CD4-positive, alpha-beta T cell (primary cell): Measurements from ENCODE around the gene ACE. TPM values are rescaled to one million over a fixed set of nuclear protein-coding genes. Genes with fewer than 3 reads are reported as not detected.
"Not testable (repeated sequence)": the region's sequence is repeated elsewhere in the genome, so short reads cannot be mapped to it uniquely, and the experiment has no call there.

ENCODE experiments used
- ATAC-seq: fragments of 200-7000 bp; cut with Tn5 transposase; one replicate; pipeline ENCODE4 v1.10.0; 2022; ENCODE audit warnings: mild to moderate bottlenecking; ENCODE audit not compliant: poor library complexity
- CTCF ChIA-PET: fragments of 350-600 bp; sonication (Branson Sonifier 250); formaldehyde crosslinking; loops from one replicate; lab custom pipeline; 2021; ENCODE audit warnings: antibody characterized with exemption, inconsistent platforms; lab: Charles Lee
- POLR2A ChIA-PET: fragments of 350-600 bp; sonication (Branson Sonifier 250); formaldehyde crosslinking; loops from one replicate; lab custom pipeline; 2021; ENCODE audit warnings: antibody characterized with exemption, inconsistent platforms; lab: Charles Lee
- DNase-seq, 14 experiments: peaks; one replicate each; pipeline ENCODE4 v3.0.0-alpha.2; 2013 to 2020; ENCODE audit warnings: mixed read lengths in 2 of 14
- H3K27ac ChIP-seq, 2 donors: one replicate each; pipeline versions ENCODE4 v1.5.1 to v1.7.0; 2013; ENCODE audit warnings: low read length in 2 of 2, low read depth in 1 of 2, mild to moderate bottlenecking in 1 of 2
- H3K27me3 ChIP-seq, 2 experiments: 1 replicate in 1 of 2; 2 replicates in 1 of 2; pipeline versions ENCODE4 v1.6.1 to v1.7.0; 2013; ENCODE audit warnings: low read length in 2 of 2, control low read depth in 1 of 2, mild to moderate bottlenecking in 1 of 2, moderate library complexity in 1 of 2; ENCODE audit not compliant: insufficient read depth in 2 of 2, control insufficient read depth in 1 of 2
- H3K36me3 ChIP-seq: one replicate; pipeline ENCODE4 v1.6.1; 2013; ENCODE audit warnings: low read length, control low read depth; ENCODE audit not compliant: insufficient read depth
- H3K4me1 ChIP-seq: one replicate; pipeline ENCODE4 v1.6.1; 2013; ENCODE audit warnings: low read length, control low read depth; ENCODE audit not compliant: insufficient read depth
- H3K4me3 ChIP-seq: one replicate; pipeline ENCODE4 v1.5.1; 2013; ENCODE audit warnings: mild to moderate bottlenecking, low read length, moderate library complexity
- H3K9me3 ChIP-seq, 2 experiments: 1 replicate in 1 of 2; 2 replicates in 1 of 2; pipeline versions ENCODE4 v1.6.1 to v1.7.0; 2013; ENCODE audit warnings: low read length in 2 of 2, mild to moderate bottlenecking in 2 of 2, control low read depth in 1 of 2, moderate library complexity in 1 of 2; ENCODE audit not compliant: control insufficient read depth in 1 of 2, insufficient read depth in 1 of 2
- H3K27ac Mint-ChIP-seq: one replicate; pipeline ENCODE4 v1.8.0; 2020; ENCODE audit warnings: mixed read lengths
- H3K27me3 Mint-ChIP-seq: one replicate; pipeline ENCODE4 v1.8.0; 2021; ENCODE audit warnings: mixed read lengths
- H3K36me3 Mint-ChIP-seq: one replicate; pipeline ENCODE4 v1.8.0; 2021; ENCODE audit warnings: low read depth, mixed read lengths
- H3K4me1 Mint-ChIP-seq: one replicate; pipeline ENCODE4 v1.8.0; 2021; ENCODE audit warnings: low read depth, mixed read lengths
- H3K4me3 Mint-ChIP-seq: one replicate; pipeline ENCODE4 v1.8.0; 2020; ENCODE audit warnings: mild to moderate bottlenecking, mixed read lengths
- H3K9me3 Mint-ChIP-seq: one replicate; pipeline ENCODE4 v1.8.0; 2020; ENCODE audit warnings: mixed read lengths
- intact Hi-C, 2 experiments: fragments of 100-400 bp; cut with DNase I in 1 of 2; cut with micrococcal nuclease in 1 of 2; formaldehyde crosslinking; loops; one replicate each; pipeline versions ENCODE4 v1.15.1 to v1.9.0; 2023 to 2025; cut with DNase I, micrococcal nuclease
- total RNA-seq, 174 experiments: library from RNA in 2 of 174; stranded (reverse) in 2 of 174; gene quantifications; one replicate each; pipeline ENCODE4 v1.2.3 and lab custom pipeline; 2021 to 2026
- TF ChIP-seq, protein P1 (sequence below): fragments of 200-600 bp; IDR thresholded peaks from one replicate; pipeline ENCODE4 v1.8.0; 2022; ENCODE audit warnings: antibody characterized with exemption, mild to moderate bottlenecking

ACE gene
- total RNA-seq, 2 experiments from 2014 or later: 7.4 to 10.2 TPM

DNA sequence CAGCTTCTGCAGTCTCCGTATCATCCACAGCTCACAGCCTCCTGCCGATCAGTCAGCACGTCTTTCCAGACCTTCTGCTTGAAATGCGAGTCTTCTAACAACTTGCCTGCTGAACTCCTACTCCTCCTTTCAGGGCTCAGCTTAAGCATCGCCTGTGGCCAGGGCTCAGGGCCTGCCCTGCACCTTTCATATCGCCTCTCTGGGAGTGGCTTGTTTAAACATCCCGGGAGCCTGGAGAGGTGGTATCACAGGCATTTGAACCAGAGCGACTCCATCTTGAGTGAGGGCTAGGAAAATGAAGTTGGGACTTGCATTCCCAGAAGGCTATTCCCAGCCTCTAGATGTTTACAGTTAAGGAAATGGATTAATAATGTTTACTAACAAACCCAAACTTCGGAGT lies 16.8 kb upstream of the ACE start:
- ChIA-PET CTCF (no interaction called here), POLR2A (no interaction called here)
- DNase-seq (no peak), ATAC-seq (no peak)
- no peaks in the 10 kb centered on the region for H3K4me1 ChIP-seq
- TF ChIP-seq, protein P1, sequence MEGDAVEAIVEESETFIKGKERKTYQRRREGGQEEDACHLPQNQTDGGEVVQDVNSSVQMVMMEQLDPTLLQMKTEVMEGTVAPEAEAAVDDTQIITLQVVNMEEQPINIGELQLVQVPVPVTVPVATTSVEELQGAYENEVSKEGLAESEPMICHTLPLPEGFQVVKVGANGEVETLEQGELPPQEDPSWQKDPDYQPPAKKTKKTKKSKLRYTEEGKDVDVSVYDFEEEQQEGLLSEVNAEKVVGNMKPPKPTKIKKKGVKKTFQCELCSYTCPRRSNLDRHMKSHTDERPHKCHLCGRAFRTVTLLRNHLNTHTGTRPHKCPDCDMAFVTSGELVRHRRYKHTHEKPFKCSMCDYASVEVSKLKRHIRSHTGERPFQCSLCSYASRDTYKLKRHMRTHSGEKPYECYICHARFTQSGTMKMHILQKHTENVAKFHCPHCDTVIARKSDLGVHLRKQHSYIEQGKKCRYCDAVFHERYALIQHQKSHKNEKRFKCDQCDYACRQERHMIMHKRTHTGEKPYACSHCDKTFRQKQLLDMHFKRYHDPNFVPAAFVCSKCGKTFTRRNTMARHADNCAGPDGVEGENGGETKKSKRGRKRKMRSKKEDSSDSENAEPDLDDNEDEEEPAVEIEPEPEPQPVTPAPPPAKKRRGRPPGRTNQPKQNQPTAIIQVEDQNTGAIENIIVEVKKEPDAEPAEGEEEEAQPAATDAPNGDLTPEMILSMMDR: no peak
- H3K4me1 Mint-ChIP-seq: no peaks in the 10 kb centered on the region
- no peak overlapping the region for H3K4me3 ChIP-seq
- no peak overlapping the region for H3K4me3 Mint-ChIP-seq
- H3K36me3 ChIP-seq: no peaks in the 10 kb centered on the region
- no peaks in the 10 kb centered on the region for H3K9me3 ChIP-seq
- peaks cover 4% of the 10 kb centered on the region for H3K27me3 Mint-ChIP-seq
- H3K36me3 Mint-ChIP-seq: no peaks in the 10 kb centered on the region
- H3K27ac Mint-ChIP-seq: no peak overlapping the region
- no peaks in the 10 kb centered on the region for H3K9me3 Mint-ChIP-seq
- intact Hi-C loops: no loop called here
- H3K27me3 ChIP-seq: no peaks in the 10 kb centered on the region
- no peak overlapping the region for H3K27ac ChIP-seq

DNA sequence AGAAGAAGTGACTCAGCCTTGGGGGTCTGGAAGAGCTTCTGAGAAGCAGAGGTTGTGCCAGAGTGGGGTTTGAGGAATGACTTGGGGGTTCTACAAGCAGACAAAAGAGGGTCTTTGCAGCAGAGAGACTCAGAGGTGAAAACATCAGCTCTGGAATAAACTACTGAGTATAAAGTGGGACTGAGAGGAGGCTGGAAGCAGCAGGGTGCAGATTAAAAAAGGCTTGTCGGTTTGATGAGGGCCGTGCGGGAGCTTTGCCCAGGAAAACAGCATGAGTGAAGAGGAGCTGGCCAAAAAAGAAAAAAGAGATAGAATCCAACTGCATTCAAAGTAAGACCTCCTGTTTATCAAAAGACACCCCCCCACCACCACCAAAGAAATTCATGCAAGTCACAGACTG lies 13.1 kb upstream of the ACE start:
- ChIA-PET POLR2A (no interaction called here), CTCF (interaction anchor here (1.5 kb wide), 1 partner anchor 38 kb away, joined by 5 read pairs; no protein-coding TSS in a partner anchor)
- Histone ChIP-seq H3K4me1 (no peaks in the 10 kb centered on the region), H3K27me3 (no peaks in the 10 kb centered on the region), H3K4me3 (no peak overlapping the region), H3K9me3 (no peaks in the 10 kb centered on the region), H3K36me3 (no peaks in the 10 kb centered on the region), H3K27ac (no peak overlapping the region)
- intact Hi-C loops: no loop called here
- no peak for DNase-seq
- H3K27me3 Mint-ChIP-seq: peaks cover 10% of the 10 kb centered on the region
- no peak overlapping the region for H3K27ac Mint-ChIP-seq
- no peaks in the 10 kb centered on the region for H3K4me1 Mint-ChIP-seq
- ATAC-seq: no peak
- no peaks in the 10 kb centered on the region for H3K36me3 Mint-ChIP-seq
- TF ChIP-seq, protein P1: no peak
- H3K4me3 Mint-ChIP-seq: no peak overlapping the region
- H3K9me3 Mint-ChIP-seq: no peaks in the 10 kb centered on the region

DNA sequence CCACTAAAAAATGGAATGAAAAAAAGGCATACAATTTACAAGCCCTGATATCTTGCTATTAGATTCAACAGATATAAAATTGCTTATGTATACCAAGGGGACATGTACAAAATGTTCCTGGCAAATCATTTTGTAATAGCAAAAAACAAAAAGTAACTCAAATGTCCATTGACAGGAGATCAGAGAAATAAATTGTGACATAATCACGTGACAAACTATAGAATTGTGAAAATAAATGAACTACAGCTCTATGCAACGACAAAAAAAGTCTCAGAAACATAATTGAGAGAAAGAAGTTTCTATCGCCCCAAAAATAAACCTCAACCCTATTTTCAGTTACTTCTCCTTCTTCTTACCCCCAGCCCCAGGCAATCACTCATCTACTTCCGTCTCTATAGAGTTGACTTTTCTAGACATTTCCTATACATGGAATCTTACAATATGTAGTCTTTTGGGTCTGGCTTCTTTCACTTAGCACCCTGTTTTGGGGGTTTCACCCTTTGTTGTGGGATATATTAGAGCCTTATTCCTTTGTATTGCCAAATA lies 12.1 kb upstream of the ACE start:
- POLR2A ChIA-PET: no interaction called here
- Histone ChIP-seq H3K4me3 (no peak overlapping the region), H3K4me1 (no peaks in the 10 kb centered on the region), H3K36me3 (no peaks in the 10 kb centered on the region), H3K27me3 (no peaks in the 10 kb centered on the region), H3K9me3 (no peaks in the 10 kb centered on the region), H3K27ac (no peak overlapping the region)
- Mint-ChIP-seq H3K27ac (no peak overlapping the region), H3K27me3 (peaks cover 9% of the 10 kb centered on the region), H3K9me3 (no peaks in the 10 kb centered on the region), H3K4me1 (no peaks in the 10 kb centered on the region), H3K36me3 (no peaks in the 10 kb centered on the region), H3K4me3 (no peak overlapping the region)
- ATAC-seq (no peak), DNase-seq (no peak)
- intact Hi-C loops: no loop called here
- TF ChIP-seq, protein P1: no peak
- CTCF ChIA-PET: interaction anchor here (1.5 kb wide), 1 partner anchor 39 kb away, joined by 5 read pairs; no protein-coding TSS in a partner anchor

DNA sequence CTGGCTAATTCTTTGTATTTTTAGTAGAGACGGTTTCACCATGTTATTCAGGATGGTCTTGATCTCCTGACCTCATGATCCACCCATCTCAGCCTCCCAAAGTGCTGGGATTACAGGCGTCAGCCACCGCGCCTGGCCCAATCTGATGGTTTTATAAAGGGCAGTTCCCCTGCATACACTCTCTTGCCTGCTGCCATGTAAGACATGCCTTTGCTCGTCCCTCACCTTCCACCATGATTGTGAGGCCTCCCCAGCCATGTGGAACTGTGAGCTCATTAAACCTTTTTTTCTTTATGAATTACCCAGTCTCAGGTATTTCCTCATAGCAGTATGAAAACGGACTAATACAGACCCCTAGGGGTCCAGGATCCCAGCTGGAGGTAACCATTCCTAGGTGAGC lies 8.8 kb upstream of the ACE start:
- intact Hi-C loops, H3K36me3 ChIP-seq, H3K4me1 ChIP-seq, H3K4me1 Mint-ChIP-seq, H3K27ac ChIP-seq, ATAC-seq, H3K36me3 Mint-ChIP-seq, POLR2A ChIA-PET, H3K27ac Mint-ChIP-seq, H3K9me3 Mint-ChIP-seq, DNase-seq, H3K9me3 ChIP-seq, H3K27me3 Mint-ChIP-seq, H3K27me3 ChIP-seq, H3K4me3 Mint-ChIP-seq, H3K4me3 ChIP-seq: not testable (repeated sequence)
- CTCF ChIA-PET: interaction anchor here (1.3 to 1.7 kb wide), 2 partner anchors 11 to 42 kb away, joined by 3 to 4 read pairs; no protein-coding TSS in a partner anchor
